GM12878 (cell line): Measurements from ENCODE around the gene ANKRD40CL. TPM values are rescaled to one million over a fixed set of nuclear protein-coding genes. Genes with fewer than 3 reads are reported as not detected.

Experiments used
- ATAC-seq: fragments of 200-7000 bp; cut with Tn5 transposase; 3 replicates; pipeline ENCODE4 v1.9.1; 2020; ENCODE audit warnings: mild to moderate bottlenecking, moderate library complexity
- BruUV-seq: library from RNA; stranded (reverse); fragments of 400-500 nt; replicated peaks from 2 replicates; lab custom pipeline; 2021; lab: Mats Ljungman, UMichigan
- CTCF ChIA-PET: fragments of 300-600 bp; sonication (Branson Sonifier 250); formaldehyde crosslinking; extraction: SDS; loops from one replicate; lab custom pipeline; 2021; ENCODE audit warnings: inconsistent platforms; lab: Yijun Ruan, JAX
- POLR2A ChIA-PET: fragments of 350-600 bp; formaldehyde crosslinking; extraction: SDS; loops from one replicate; lab custom pipeline; 2021; ENCODE audit warnings: inconsistent platforms; lab: Charles Lee
- RAD21 ChIA-PET: fragments of 300-600 bp; sonication (Branson Sonifier 250); formaldehyde crosslinking; loops from one replicate; lab custom pipeline; 2023; ENCODE audit warnings: antibody characterized with exemption; ENCODE audit not compliant: unreplicated experiment; lab: Charles Lee
- SMC1A ChIA-PET: fragments of 300-600 bp; sonication (Branson Sonifier 250); formaldehyde crosslinking; loops from one replicate; lab custom pipeline; 2023; ENCODE audit not compliant: unreplicated experiment, uncharacterized antibody; lab: Charles Lee
- DNase-seq: peaks from one replicate; pipeline ENCODE4 v3.0.0-alpha.2; 2011; ENCODE audit warnings: low read depth, low spot score
- FAIRE-seq: peaks from 3 replicates; lab custom pipeline; 2011; peaks lifted over from hg19 to GRCh38; lab: Jason Lieb, UNC
- H2AFZ ChIP-seq: 2 replicates; pipeline ENCODE4 v1.6.0; 2011; ENCODE audit warnings: low read depth, low read length, control low read depth; ENCODE audit not compliant: control insufficient read depth
- H3K27ac ChIP-seq: 2 replicates; pipeline ENCODE4 v1.5.1; 2011; ENCODE audit warnings: control low read depth; ENCODE audit not compliant: control insufficient read depth, insufficient read depth
- H3K27me3 ChIP-seq, 2 experiments: replicated peaks in 1 of 2; 2 replicates each; pipeline versions ENCODE4 v1.6.0 to v1.6.1; 2011; ENCODE audit warnings: low read length in 1 of 2; ENCODE audit not compliant: control insufficient read depth in 2 of 2, insufficient read depth in 2 of 2
- H3K36me3 ChIP-seq, 2 experiments: 2 replicates each; pipeline ENCODE4 v1.5.1; 2011; ENCODE audit warnings: low read length in 1 of 2; ENCODE audit not compliant: control insufficient read depth in 2 of 2, insufficient read depth in 2 of 2
- H3K4me1 ChIP-seq: 2 replicates; pipeline ENCODE4 v1.6.1; 2011; ENCODE audit warnings: mild to moderate bottlenecking, low read length, moderate library complexity, mixed read lengths; ENCODE audit not compliant: control insufficient read depth, insufficient read depth
- H3K4me2 ChIP-seq: 2 replicates; pipeline ENCODE4 v1.6.0; 2011; ENCODE audit warnings: control low read depth; ENCODE audit not compliant: control insufficient read depth, insufficient read depth
- H3K4me3 ChIP-seq: fragments of 200-600 bp; sonication (generic); 2 replicates; pipeline ENCODE4 v1.5.1; 2016
- H3K79me2 ChIP-seq: 2 replicates; pipeline ENCODE4 v1.6.0; 2011; ENCODE audit warnings: low read length; ENCODE audit not compliant: control insufficient read depth, insufficient read depth
- H3K9ac ChIP-seq: 2 replicates; pipeline ENCODE4 v1.8.0; 2011; ENCODE audit warnings: low read length, control low read depth, mixed read lengths; ENCODE audit not compliant: control insufficient read depth, insufficient read depth
- H3K9me3 ChIP-seq: replicated peaks from 3 replicates; pipeline ENCODE4 v1.5.1; 2011; ENCODE audit warnings: mild to moderate bottlenecking, low read length; ENCODE audit not compliant: control insufficient read depth, insufficient read depth
- H4K20me1 ChIP-seq: 2 replicates; pipeline ENCODE4 v1.6.0; 2011; ENCODE audit not compliant: control insufficient read depth, insufficient read depth
- CBFB ChIP-seq: IDR thresholded peaks from 2 replicates; pipeline ENCODE4 v1.6.1; 2016; ENCODE audit warnings: antibody characterized with exemption, low read depth
- JUND ChIP-seq: IDR thresholded peaks from 2 replicates; pipeline ENCODE4 v1.6.1; 2012; ENCODE audit warnings: low read depth, mild to moderate bottlenecking, low read length, improper control_type of control experiment, moderate library complexity
- MEF2A ChIP-seq: IDR thresholded peaks from 2 replicates; pipeline ENCODE4 v1.6.1; 2011; ENCODE audit warnings: low read depth, mild to moderate bottlenecking, low read length, moderate library complexity; ENCODE audit not compliant: insufficient read depth
- MYC ChIP-seq: IDR thresholded peaks from 2 replicates; pipeline ENCODE4 v1.6.1; 2011; ENCODE audit warnings: mild to moderate bottlenecking, low read length, moderate library complexity, inconsistent platforms; ENCODE audit not compliant: insufficient read depth, insufficient replicate concordance, insufficient read length, severe bottlenecking
- POLR2AphosphoS5 ChIP-seq: IDR thresholded peaks from 2 replicates; pipeline ENCODE4 v1.6.1; 2011; ENCODE audit warnings: mild to moderate bottlenecking, low read length, inconsistent platforms
- RUNX3 ChIP-seq: IDR thresholded peaks from 2 replicates; pipeline ENCODE4 v1.6.1; 2012; ENCODE audit warnings: low read length, inconsistent platforms
- SPI1 ChIP-seq: IDR thresholded peaks from 2 replicates; pipeline ENCODE4 v1.6.1; 2011; ENCODE audit warnings: low read depth, mild to moderate bottlenecking, low read length, moderate library complexity, borderline replicate concordance; ENCODE audit not compliant: insufficient read depth
- TCF12 ChIP-seq: IDR thresholded peaks from 2 replicates; pipeline ENCODE4 v1.6.1; 2011; ENCODE audit warnings: low read depth, mild to moderate bottlenecking, low read length
- TCF3 ChIP-seq: IDR thresholded peaks from 2 replicates; pipeline ENCODE4 v1.6.1; 2012; ENCODE audit warnings: low read depth, mild to moderate bottlenecking, low read length, borderline replicate concordance; ENCODE audit not compliant: insufficient read depth
- TCF7 ChIP-seq: IDR thresholded peaks from 2 replicates; pipeline ENCODE4 v1.6.1; 2014; ENCODE audit warnings: antibody characterized with exemption, borderline replicate concordance
- WGBS: methylation state at CpG from one replicate; pipeline ENCODE4 v1.1.6; 2016; ENCODE audit warnings: low lambda C conversion rate; ENCODE audit not compliant: insufficient replicate concordance, insufficient coverage; ENCODE audit errors: missing lambda C conversion rate; 5-methylcytosine and 5-hydroxymethylcytosine counted together
- in situ Hi-C: fragments of 300-500 bp; cut with MboI; formaldehyde crosslinking; loops from 9 replicates; pipeline ENCODE4 v1.14.3; 2018; ENCODE audit warnings: mixed read lengths
- intact Hi-C: fragments of 100-400 bp; cut with micrococcal nuclease; formaldehyde crosslinking; loops from one replicate; pipeline ENCODE4 v1.14.2; 2022; ENCODE audit not compliant: unreplicated experiment
- polyA plus RNA-seq, 11 experiments: library from polyadenylated mRNA; depleted of rRNA in 4 of 11; unstranded in 6 of 11; stranded (reverse) in 5 of 11; fragments of >200 nt; fragmentation: Nextera tagmentation in 4 of 11; fragmentation: Illumina TruSeq in 1 of 11; extraction: Ambion mirVana in 4 of 11; extraction: Trizol in 1 of 11; gene quantifications; 1 replicate in 1 of 11; 2 replicates in 10 of 11; pipeline versions ENCODE4 v1.2.1 to v1.2.3, GENCODE V29; 2011 to 2016; ENCODE audit warnings: inconsistent platforms in 2 of 11, missing spikeins in 2 of 11, low read depth in 1 of 11
- total RNA-seq, 4 experiments: library from RNA; depleted of rRNA in 3 of 4; stranded (reverse); fragments of >200 nt in 3 of 4; fragmentation: Illumina TruSeq in 1 of 4; extraction: Trizol in 1 of 4; gene quantifications; 2 replicates each; pipeline versions ENCODE4 v1.2.1 to v1.2.3, GENCODE V29; 2013 to 2021
- TF ChIP-seq, protein P1 (sequence below): fragments of 450-650 bp; IDR thresholded peaks from 2 replicates; pipeline ENCODE4 v1.6.1; 2016; ENCODE audit warnings: mild to moderate bottlenecking
- TF ChIP-seq, protein P2 (sequence below): fragments of 450-650 bp; IDR thresholded peaks from 2 replicates; pipeline ENCODE4 v1.6.1; 2017; ENCODE audit warnings: low read depth, mild to moderate bottlenecking, moderate library complexity
- TF ChIP-seq, protein P3 (sequence below): fragments of 150-350 bp; IDR thresholded peaks from 2 replicates; pipeline ENCODE4 v1.6.1; 2016; ENCODE audit warnings: low read depth, low read length

ANKRD40CL gene
- total and polyA plus RNA-seq, 10 of the 15 experiments (the other 5 are each of a cell fraction or from before 2014, with no cell fraction given), result not detected

DNA sequence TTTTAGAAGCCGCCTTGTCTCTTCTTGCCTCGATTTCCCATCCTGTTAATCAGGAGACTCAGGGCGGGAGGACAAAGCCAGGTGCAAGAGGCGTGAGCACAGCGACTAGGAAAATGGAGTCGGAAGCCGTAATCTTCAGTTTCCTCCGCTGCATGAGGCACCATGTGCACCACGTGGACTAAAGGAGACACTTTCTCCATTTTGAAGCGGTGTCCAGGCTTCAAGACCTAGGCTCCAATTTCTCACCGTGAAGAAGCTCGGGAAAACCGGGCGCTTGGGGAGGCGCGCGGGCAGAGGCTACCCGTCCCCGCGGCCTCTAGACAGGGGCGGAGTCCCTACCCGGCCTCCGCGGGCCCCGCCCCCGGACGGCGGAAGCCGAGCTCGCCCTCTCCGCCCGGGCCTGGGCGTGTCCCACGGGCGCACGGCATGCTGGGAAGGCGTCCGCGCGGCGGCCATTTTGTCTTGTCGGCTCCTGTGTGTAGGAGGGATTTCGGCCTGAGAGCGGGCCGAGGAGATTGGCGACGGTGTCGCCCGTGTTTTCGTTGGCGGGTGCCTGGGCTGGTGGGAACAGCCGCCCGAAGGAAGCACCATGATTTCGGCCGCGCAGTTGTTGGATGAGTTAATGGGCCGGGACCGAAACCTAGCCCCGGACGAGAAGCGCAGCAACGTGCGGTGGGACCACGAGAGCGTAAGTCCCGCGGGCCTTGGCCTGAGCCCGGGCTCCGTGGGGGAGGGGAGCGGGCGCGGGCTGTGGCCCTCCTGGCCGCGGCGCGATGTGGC, 48.0 kb downstream of the ANKRD40CL start, which contains the start of gene LUC7L3 (continued):
- TF ChIP-seq, protein P1, sequence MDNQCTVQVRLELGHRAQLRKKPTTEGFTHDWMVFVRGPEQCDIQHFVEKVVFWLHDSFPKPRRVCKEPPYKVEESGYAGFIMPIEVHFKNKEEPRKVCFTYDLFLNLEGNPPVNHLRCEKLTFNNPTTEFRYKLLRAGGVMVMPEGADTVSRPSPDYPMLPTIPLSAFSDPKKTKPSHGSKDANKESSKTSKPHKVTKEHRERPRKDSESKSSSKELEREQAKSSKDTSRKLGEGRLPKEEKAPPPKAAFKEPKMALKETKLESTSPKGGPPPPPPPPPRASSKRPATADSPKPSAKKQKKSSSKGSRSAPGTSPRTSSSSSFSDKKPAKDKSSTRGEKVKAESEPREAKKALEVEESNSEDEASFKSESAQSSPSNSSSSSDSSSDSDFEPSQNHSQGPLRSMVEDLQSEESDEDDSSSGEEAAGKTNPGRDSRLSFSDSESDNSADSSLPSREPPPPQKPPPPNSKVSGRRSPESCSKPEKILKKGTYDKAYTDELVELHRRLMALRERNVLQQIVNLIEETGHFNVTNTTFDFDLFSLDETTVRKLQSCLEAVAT, result peak; percentile 45
- TF ChIP-seq JUND (no peak), TCF7 (no peak), TCF3 (0 out of 2 replicates have a peak, but pooled peaks have one; percentile 6)

DNA sequence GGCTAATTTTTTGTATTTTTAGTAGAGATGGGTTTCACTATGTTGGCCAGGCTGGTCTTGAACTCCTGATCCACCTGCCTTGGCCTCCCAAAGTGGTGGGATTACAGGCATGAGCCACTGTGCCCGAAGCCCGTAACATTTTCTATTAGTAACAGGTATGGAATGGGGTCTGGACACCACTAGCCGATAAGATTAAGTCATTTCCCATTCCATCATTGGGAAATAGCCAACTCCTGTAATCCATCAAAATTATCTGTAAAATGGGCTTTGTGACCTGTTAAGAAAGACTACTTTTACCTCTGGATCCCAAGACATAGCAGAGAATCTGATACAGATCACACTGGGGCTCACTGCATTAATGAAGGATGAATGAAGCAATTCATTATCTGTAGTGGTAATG, 51.8 kb downstream of the ANKRD40CL start:
- H3K27me3 ChIP-seq, result no peaks in the 10 kb centered on the region
- ChIA-PET RAD21 (no interaction called here), CTCF (no interaction called here), POLR2A (no interaction called here), SMC1A (no interaction called here)
- WGBS, result 58% methylated on average over 3 of the region's 3 CpGs
- no peak overlapping the region for H2AFZ ChIP-seq
- ATAC-seq (no peak), DNase-seq (no peak), FAIRE-seq (no peak)
- BruUV-seq, result no TSS peak
- no peaks in the 10 kb centered on the region for H3K4me1 ChIP-seq
- no peaks in the 10 kb centered on the region for H3K9me3 ChIP-seq
- H3K36me3 ChIP-seq, result no peaks in the 10 kb centered on the region
- no peak overlapping the region for H3K27ac ChIP-seq
- H3K79me2 ChIP-seq, result peaks cover 15% of the 10 kb centered on the region
- in situ Hi-C loops, result no loop called here
- no peak overlapping the region for H3K4me2 ChIP-seq
- intact Hi-C loops, result no loop called here
- no peak overlapping the region for H3K9ac ChIP-seq
- H3K4me3 ChIP-seq, result no peak overlapping the region
- TF ChIP-seq TCF12, result no peak
- TF ChIP-seq, protein P2, sequence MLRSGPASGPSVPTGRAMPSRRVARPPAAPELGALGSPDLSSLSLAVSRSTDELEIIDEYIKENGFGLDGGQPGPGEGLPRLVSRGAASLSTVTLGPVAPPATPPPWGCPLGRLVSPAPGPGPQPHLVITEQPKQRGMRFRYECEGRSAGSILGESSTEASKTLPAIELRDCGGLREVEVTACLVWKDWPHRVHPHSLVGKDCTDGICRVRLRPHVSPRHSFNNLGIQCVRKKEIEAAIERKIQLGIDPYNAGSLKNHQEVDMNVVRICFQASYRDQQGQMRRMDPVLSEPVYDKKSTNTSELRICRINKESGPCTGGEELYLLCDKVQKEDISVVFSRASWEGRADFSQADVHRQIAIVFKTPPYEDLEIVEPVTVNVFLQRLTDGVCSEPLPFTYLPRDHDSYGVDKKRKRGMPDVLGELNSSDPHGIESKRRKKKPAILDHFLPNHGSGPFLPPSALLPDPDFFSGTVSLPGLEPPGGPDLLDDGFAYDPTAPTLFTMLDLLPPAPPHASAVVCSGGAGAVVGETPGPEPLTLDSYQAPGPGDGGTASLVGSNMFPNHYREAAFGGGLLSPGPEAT, result no peak
- no peak for TF ChIP-seq SPI1
- no peak for TF ChIP-seq CBFB
- TF ChIP-seq, protein P3, sequence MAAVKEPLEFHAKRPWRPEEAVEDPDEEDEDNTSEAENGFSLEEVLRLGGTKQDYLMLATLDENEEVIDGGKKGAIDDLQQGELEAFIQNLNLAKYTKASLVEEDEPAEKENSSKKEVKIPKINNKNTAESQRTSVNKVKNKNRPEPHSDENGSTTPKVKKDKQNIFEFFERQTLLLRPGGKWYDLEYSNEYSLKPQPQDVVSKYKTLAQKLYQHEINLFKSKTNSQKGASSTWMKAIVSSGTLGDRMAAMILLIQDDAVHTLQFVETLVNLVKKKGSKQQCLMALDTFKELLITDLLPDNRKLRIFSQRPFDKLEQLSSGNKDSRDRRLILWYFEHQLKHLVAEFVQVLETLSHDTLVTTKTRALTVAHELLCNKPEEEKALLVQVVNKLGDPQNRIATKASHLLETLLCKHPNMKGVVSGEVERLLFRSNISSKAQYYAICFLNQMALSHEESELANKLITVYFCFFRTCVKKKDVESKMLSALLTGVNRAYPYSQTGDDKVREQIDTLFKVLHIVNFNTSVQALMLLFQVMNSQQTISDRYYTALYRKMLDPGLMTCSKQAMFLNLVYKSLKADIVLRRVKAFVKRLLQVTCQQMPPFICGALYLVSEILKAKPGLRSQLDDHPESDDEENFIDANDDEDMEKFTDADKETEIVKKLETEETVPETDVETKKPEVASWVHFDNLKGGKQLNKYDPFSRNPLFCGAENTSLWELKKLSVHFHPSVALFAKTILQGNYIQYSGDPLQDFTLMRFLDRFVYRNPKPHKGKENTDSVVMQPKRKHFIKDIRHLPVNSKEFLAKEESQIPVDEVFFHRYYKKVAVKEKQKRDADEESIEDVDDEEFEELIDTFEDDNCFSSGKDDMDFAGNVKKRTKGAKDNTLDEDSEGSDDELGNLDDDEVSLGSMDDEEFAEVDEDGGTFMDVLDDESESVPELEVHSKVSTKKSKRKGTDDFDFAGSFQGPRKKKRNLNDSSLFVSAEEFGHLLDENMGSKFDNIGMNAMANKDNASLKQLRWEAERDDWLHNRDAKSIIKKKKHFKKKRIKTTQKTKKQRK, result no peak
- no peak for TF ChIP-seq MYC
- TF ChIP-seq MEF2A, result no peak
- no peak for TF ChIP-seq RUNX3
- TF ChIP-seq POLR2AphosphoS5, result no peak
- no peaks in the 10 kb centered on the region for H4K20me1 ChIP-seq
